ENCODE measurements around the gene H1-8.
"Not testable (repeated sequence)": the region's sequence is repeated elsewhere in the genome, so short reads cannot be mapped to it uniquely, and the experiment has no call there.

H1-8 gene

DNA sequence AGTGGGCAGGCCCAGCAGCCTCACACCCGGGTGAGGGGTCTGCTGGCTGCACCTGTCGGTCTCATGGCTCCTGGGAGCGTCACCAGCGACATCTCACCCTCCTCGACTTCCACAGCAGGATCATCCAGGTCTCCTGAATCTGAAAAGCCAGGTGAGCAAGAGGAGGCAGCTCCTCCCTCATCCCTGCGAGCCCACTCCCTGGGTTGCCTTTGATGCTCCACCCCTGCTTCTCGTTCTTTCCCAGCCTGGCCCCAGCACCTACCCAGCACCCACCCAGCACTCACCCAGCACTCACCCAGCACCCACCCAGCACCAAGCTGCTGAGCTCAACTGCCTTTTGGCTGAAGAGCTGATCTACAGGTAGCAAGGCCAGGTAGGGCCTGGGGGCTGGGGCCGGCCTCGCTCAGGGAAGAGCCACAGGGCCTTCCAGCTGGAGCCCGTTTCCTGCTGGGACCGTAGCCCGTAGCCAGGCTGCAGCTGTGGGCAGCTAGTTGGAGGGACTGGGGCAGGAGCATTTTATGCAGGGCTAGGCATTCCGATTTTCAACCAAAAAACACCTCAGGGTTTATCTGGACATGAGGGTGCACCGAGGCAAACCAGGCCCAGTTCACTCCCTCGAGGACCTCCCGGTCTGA is at the start of gene H1-8:
TSS of gene H1-8 (plus strand) at position 20 of the 635 bp plus-strand sequence. CDS start at position 64, 44 bp downstream.
- no peak for DNase-seq (ENCODE audit: low spot score)

GRCh38 chr3:129493206-129493605 is 49.8 kb upstream of the H1-8 start:
- no peak for DNase-seq (ENCODE audit: low spot score)

DNA sequence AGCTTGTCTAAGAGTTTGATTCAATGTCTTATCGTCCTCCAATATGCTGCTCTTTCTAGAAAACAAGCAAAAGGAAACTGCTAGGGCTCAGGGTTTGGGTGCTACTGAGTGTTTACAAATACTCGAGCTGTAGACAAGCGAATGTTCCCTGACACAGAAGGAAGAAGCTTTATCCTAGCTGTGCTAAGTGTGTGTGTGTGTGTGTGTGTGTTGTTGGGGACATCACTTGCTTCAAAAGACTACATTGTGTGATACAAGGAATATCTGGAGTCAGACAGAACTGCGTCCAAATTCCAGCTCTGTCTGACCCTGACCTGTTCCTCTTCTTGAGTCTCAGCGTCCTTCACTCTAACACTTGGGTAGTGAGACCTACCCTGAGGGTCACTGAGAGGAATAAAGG is 48.5 kb upstream of the H1-8 start:
- not testable (repeated sequence) for DNase-seq (ENCODE audit: low spot score)

- DNase-seq (ENCODE audit: low spot score): not testable (repeated sequence)
These were observed 47.9 kb upstream of the H1-8 start for GRCh38 chr3:129495006-129495639.

GRCh38 chr3:129497876-129498275 is 45.1 kb upstream of the H1-8 start:
- not testable (repeated sequence) for DNase-seq (ENCODE audit: low spot score)

DNA sequence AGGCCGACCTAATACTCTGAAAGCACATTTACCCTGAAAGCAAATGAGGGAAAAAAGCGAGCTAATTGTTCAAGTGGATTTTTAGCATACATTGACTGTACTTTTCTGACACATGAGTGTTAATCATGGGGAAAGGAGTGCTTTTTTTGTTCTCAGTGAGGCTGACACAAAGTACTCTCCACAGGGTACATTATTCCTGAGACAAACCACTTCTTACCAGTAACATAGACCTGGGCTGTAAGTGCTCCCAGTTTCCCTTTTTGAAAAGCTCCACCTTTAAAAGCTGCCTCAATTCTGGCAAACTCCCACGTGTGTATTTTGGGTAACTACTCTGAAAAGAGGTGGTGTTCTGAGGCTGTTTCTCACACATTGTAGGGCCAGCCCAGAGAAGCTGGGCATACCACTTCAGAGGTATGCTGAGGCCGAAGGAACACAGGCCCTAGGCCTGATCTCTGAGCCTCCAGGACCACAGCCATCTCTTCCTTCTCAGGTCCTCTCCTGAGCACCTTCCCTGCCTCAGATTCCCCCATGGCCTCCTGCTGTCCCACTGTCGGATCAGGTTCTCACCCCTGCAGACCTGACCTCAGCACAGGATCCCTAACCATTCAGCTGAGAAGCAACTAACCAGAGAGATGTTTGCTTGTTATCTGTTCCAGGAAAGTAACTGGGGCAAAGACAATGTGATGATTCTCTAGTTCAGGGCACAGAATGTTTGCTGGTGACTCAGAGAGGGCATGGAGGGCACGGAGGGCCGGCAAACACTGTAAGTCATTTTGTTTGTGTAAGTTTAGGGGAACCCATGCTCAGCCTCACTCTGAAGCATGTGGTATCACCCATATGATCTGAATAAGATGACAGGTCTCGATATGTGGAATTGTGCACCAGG is 44.1 kb upstream of the H1-8 start:
- not testable (repeated sequence) for DNase-seq (ENCODE audit: low spot score)

DNA sequence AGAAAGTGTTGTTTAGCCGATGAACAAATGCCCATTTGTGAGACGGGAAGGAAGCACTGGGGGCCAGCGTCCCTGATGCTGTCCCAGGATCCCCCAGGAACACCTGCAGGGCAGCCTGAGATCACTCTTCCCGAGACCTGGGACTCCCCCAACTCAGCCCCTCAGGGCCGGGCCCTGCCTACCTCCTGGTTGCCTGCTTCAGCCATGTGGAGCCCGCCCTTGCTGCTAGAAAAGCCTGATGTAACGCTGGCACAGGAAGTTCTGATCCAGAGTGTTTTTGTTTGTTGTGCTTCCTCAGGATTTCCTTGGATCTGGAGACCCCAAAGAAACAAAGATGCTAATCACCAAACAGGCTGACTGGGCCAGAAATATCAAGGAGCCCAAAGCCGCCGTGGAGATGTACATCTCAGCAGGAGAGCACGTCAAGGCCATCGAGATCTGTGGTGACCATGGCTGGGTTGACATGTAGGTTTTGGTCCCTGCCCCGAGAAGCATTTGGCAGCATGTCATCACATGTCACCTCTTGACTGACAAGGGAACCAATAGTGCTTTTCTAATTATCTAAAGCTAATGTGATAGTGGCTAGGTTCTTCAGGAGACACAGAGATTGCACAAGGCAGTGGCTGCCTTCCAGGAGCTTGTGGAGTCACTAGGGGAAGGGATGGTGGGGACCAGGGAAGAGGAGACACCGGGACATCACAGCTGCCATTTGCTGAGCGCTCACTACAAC is 43.2 kb upstream of the H1-8 start:
- not testable (repeated sequence) for DNase-seq (ENCODE audit: low spot score)

DNA sequence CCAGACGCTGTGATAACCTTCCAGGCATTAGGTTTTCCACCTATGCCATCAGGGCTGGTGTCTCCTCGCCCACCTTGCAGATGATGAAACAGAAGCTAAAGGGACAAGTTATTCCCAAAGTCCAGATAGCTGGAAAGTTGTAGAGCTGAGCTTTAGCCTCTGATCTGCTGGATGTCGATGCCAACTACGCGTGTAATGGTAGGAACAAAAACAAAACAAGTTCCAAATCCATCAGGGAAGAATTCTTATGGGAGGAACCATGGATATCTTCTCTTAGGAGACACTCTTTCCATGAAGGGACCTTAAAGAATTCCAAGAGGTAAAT is 42.7 kb upstream of the H1-8 start:
- DNase-seq (ENCODE audit: low spot score): no peak

- DNase-seq (ENCODE audit: low spot score): no peak
These were observed 41.3 kb upstream of the H1-8 start for GRCh38 chr3:129501630-129502029.

DNA sequence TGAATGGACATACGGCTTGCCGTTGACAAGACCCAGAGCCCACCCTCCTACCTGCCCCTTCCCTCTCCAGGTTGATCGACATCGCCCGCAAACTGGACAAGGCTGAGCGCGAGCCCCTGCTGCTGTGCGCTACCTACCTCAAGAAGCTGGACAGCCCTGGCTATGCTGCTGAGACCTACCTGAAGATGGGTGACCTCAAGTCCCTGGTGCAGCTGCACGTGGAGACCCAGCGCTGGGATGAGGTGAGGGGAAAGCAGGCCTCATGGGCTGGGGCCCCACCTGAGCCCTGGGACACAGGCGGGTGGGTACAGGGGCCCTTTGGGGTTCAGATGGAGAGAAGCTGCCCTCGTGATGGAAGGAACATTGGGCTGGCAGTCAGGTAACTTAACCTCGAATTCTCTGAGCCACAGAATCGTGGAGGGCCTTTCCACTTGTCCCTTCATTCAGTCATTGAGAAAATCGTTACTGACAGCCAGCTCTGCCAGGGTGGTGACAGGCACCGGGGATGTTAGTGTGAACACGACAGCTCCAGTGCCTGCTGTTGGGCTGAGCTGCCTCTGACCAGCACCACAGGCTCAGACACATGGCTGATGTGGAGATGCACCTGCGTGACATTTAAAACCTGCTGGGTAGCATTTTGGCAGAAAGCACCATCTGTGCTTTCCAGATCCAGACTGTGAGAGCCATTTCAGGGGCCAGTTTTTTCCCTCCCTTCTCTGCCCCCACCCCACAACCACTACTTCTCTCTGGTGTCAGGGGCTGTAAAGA is 40.1 kb upstream of the H1-8 start:
- DNase-seq (ENCODE audit: low spot score): no peak

DNA sequence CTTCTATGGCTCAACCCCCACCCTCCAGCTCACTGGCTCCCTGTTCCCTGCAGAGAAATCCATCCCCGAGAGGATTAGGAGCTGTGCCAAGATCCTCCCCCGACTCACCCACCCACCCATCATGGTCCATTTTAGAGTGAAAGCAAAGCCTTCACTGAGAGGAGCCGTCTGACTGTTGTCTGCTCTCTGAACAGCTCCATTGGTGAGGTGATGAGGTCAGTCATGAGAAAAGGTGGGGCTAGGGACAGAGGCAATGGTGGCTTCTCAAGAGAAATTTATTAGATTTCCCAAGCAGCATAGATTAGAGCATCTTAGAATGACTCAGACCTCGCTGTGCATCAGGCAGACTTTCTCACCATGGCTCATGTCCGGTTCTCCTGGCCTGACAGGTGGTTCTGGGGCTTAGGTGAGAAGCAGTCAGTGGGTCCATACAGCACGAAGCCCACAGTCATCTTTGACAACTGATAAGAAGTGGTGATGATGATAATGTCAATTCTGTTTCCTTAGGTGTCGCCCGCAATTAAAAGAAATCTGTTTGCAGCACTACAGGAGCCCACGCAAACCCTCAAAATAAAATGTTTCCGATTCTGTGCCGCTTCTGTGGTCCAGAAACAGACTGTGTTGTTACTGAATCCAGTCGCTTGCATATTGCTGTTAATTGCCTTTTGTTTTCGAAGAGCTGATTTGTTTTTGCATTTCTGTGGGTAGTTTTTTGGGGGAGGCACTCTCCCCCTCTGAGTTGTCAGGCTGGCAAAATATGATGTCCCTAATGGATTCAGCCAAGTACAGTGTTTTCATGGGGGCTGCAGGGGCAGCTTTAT is 39.3 kb upstream of the H1-8 start:
- no peak for DNase-seq (ENCODE audit: low spot score)

GRCh38 chr3:129504471-129505100 is 38.4 kb upstream of the H1-8 start:
- DNase-seq (ENCODE audit: low spot score): no peak

- DNase-seq (ENCODE audit: low spot score): no peak
These were observed 37.6 kb upstream of the H1-8 start for GRCh38 chr3:129505341-129505740.

GRCh38 chr3:129506231-129506742 is 36.7 kb upstream of the H1-8 start:
- DNase-seq (ENCODE audit: low spot score): no peak

DNA sequence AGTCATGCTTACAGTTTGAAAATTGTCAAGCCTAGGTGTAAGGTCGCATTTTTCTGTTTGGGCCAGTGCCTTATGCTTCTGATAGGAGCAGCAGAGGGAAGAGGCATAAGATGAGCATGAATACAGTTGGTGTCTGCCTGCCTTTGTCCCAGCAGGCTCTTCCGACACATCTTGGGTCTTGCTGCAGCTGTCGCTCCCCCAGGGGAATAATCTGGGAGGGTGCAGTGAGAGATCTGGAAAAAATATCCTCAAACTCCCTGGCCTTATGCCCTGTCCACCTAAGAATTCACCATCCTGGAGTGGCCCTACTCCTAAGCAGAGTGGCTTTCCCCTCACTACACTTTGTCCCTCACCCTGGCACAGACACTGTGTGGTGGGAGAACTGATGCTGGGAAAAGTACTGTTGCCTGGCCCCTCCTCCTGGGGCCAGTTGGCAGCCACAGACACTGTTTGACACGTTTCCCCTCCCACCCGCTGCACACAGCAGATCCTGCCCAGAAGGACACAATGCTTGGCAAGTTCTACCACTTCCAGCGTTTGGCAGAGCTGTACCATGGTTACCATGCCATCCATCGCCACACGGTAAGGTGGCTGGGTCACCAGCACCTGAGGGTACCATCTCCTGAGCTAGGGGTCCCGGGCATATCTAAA is 35.7 kb upstream of the H1-8 start:
- no peak for DNase-seq (ENCODE audit: low spot score)

DNA sequence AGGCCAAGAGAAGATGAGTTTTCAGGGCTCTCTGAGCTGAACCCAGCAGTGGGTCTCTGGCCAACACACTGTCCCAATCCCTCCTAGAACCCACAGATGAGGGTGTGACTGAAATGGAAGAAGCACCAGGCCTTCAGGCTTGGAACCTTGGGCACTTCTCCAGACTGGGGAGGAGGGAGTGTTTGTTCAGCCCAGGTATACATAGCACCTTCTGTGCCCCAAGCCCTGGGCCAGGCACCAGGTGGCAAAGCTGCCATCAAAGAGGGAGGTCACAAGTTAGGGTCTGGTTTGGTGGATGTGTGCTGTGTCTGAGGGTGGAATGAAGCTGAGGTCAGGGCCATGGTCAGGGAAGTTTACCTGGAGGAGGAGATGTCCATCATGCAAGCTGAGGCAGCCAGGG is 30.4 kb upstream of the H1-8 start:
- no peak for DNase-seq (ENCODE audit: low spot score)

DNA sequence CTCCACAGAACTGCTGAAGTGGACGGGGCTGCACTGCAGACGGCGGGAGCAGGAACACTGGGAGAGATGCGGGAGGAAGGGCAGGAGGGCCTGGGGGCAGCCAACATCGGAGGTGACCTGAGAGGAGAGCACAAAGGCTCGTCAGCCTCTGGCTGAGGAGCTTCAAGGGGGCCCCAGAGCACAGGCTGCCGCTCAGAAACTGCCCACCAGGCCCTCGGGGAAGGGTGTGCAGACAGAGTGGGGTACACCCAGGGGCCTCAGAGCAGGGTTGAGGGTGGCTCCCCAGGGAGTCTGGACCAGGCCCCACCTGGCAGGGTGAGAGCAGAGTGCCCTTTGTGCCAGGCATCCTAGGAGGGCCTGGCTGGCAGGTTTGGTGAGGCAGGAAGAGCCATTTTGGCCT is 29.3 kb upstream of the H1-8 start:
- DNase-seq (ENCODE audit: low spot score): no peak

- DNase-seq (ENCODE audit: low spot score): no peak
These were observed 28.9 kb upstream of the H1-8 start for GRCh38 chr3:129514110-129514509.

DNA sequence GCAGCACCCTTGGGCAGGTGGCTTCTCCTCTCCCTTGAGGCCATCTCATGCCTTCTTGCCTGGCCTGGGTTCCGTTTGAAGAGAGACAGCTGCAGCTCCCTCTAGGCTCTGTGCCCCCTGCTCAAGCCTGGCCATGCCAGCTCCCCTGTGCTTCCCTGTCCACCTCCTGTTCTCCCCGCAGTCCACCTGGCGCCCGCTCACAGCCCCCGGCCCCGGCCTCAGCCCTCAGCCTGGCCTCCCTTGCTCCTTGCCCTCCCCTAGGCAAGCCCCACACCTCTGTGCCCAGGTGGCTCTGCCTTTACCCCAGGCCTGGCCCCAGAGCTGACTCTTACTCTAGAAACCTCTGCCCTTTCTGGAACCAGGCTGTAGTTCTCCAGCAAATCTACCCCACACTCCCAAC is 28.4 kb upstream of the H1-8 start:
- no peak for DNase-seq (ENCODE audit: low spot score)
